Measurements from ENCODE around the gene PRDM16.

Gene PRDM16

DNA sequence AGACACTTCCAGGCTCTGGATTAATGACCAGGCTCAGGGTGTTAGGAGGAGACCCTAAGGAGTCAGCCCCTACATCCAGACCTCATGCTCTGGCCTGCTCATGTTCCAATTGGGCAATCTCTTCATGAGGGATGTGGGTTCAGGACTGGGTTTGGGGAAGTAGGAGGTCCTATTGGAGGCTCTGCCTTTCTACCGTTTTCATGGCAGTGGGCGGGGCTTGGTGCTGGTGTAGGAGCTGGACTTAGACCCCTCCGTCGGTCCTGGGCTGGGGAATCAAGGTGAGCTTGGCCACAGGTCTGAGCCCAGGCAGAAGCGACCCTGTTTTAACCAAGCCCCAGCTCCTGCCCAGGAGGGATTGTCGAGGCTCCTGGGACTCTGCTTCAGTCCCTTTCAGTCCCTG lies 123.4 kb downstream of the PRDM16 start:
- no peak for DNase-seq

GRCh38 chr1:3192825-3193224 lies 123.8 kb downstream of the PRDM16 start:
- DNase-seq = no peak

- DNase-seq = no peak
Observed at GRCh38 chr1:3193811-3194210, 124.8 kb downstream of the PRDM16 start.

- DNase-seq = no peak
Observed at GRCh38 chr1:3194760-3195479, 125.9 kb downstream of the PRDM16 start.

GRCh38 chr1:3195480-3195815 lies 126.4 kb downstream of the PRDM16 start:
- DNase-seq = no peak

GRCh38 chr1:3195966-3196515 lies 127.0 kb downstream of the PRDM16 start:
- DNase-seq = no peak

DNA sequence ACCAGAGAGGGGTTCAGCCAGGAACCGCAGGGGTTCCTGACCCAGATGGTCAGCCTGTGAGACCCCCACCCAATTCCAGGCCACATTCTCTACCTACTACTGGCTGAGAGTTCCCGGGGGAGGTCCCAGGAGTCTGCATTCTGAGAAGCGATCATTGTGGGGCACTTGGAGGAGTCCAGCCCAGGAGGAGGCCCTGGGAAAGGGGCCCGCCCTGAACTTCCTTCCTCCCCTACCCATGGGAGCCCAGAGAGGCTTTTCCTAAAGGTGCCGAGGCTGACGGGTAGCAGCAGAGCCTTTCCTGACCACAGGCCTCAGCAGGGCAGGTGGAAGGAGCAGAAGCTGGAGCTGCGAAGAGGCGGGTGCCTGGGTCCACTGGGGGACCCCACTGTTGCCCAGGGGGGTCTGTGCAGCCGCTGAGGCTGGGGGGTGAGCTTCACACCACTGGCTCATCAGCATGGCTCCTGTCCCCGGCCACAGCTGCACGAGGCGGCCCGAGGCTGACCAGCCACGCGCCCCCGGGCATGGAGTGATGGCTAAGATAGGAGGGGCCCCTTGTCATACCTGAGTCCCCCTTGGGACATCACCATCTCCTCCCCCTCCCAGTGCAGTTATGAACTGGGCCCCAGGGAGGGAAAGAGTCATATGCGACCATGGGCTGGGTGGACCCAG lies 127.7 kb downstream of the PRDM16 start:
- DNase-seq = no peak

DNA sequence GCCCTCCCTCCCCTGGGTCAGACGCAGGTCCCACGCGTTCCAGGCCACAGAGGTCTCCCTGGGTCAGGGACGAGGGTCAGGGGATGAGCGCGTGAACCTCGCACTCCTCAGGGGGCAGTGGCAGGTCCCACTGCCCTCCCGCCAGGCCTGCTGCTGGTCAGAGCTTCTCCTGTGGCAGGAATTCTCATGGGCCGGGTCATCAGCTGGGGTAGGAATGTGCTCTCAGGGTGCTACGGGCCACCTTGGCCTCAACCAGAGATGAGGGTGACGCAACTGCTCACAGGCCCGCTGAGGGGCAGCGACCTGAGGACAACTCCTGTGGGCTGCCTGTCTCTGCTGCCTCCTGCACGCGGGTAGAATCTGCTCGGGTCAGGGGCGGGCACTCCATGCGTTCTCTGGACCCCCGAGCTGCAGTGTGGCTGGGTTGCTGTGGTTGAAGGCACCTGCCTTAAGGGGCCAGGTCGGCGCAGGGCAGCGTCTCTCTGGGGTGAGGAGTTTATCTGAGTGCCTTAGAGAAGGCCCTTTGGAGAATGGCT lies 128.8 kb downstream of the PRDM16 start:
- no peak for DNase-seq

GRCh38 chr1:3198371-3199271 lies 129.6 kb downstream of the PRDM16 start:
- DNase-seq = no peak

DNA sequence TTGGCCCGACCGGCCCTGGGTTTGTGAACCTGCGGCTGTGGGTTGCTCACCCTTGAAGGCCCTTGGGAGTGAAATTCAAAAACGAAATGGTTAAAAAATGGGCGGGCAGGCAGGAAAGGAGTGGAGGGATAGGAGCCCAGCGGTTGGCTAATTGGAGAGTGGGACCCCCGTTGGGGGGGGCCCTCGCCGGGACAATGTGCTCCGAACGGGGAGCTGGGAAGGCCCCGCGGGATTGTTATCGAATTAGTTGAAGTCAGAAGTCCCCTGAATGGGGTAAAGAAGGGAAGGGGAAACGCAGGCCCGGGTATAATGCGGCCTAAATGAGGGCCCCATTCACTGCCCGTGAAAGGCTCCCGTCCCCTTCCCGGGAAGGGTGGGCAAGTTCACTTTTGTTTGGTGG lies 135.7 kb downstream of the PRDM16 start:
- DNase-seq = no peak

DNA sequence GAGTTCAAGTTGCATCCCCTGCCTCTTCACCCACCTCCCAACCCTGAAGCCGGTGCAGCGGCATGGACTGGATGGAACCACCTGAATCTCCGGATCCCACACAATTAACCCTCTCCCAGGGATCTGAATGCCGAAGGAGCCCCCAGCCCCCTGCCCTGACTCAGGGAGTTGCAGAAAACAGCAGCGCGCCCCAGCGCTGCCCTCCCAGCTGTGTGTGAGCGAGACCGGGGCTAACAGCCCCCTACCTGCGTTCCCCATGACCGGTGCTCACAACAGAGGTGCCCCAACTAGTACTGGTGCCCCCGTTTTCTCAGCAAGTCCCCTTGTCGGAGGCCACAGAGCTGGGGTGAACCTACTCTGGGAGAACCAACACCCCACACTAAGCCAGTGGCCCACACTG lies 136.8 kb downstream of the PRDM16 start:
- DNase-seq = no peak

- no peak for DNase-seq
Observed at GRCh38 chr1:3206696-3207095, 137.7 kb downstream of the PRDM16 start.

DNA sequence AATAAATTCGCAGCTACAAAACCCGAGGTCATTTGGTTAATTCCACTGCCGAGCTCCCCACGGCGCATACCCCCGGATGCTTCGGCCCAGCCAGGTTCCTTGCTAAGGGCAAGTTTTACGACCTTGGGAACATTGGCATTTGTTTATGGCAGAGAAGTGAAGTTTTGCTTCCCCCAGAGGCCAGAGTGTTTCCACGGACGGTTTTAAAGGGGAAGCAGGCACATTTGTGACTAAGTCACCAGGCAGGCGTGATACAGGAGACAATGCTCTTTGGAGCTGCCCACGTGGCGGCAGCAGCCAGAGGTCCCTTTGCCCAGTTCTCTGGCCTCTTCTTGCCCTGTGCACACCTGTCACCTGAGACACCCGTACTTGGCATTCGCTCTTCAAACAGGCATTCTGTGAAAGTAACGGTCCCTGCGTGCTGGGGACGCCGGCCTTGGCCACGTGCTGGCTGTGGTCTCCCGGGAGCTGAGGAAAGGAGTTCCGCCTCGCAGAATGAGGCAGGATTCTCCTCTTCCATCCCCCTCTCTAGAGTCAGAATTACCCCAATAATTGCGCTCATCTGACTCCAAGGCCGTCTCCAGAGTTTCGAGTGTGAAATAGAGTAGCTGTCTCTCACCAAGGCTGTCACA lies 138.3 kb downstream of the PRDM16 start:
- no peak for DNase-seq

- no peak for DNase-seq
Observed at GRCh38 chr1:3208819-3209200, 139.8 kb downstream of the PRDM16 start.

- DNase-seq = no peak
Observed at GRCh38 chr1:3209201-3209600, 140.2 kb downstream of the PRDM16 start.

- DNase-seq = no peak
Observed at GRCh38 chr1:3211582-3212375, 142.8 kb downstream of the PRDM16 start.

DNA sequence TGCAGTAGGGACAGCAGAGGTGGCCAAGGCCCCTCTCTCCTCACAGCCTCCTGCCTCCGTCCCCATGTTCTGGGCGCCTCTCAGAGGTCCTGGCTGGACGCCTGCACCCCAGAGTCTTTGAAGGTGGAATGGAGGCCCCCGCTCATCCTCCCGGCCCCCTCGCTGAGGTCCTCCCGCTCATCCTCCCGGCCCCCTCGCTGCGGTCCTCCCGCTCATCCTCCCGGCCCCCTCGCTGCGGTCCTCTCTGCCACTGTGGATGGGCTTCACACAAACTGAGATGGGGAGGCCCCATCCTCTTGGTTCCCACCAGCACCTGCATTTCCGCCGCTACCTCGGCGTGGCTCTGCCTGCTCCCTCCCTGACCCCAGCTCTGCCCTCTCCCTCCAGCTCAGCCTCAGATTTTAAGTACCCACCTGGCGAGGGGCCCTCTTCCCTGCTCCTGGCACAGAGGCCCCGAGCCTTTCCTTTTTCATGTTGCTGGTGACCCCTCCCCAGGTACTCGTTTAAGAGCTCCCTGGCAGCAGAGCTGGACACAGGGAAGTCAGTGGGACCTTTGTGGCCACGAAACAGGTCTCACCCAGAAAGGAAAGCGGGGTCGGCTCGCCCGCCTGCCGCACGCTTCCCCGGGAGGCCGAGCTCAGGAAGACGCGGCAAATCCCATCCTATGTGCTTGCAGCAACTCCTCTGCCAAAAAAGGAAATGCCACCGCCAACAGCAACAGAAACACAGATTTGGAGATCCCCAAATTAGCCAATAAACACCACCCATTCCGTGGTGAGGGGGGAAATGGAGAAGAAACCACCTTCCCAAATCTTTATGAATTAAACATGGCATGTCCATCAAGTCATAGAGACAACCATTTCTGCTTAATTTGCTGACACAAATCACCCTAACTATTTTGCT lies 143.7 kb downstream of the PRDM16 start:
- no peak for DNase-seq

GRCh38 chr1:3213730-3214129 lies 144.7 kb downstream of the PRDM16 start:
- DNase-seq = no peak

DNA sequence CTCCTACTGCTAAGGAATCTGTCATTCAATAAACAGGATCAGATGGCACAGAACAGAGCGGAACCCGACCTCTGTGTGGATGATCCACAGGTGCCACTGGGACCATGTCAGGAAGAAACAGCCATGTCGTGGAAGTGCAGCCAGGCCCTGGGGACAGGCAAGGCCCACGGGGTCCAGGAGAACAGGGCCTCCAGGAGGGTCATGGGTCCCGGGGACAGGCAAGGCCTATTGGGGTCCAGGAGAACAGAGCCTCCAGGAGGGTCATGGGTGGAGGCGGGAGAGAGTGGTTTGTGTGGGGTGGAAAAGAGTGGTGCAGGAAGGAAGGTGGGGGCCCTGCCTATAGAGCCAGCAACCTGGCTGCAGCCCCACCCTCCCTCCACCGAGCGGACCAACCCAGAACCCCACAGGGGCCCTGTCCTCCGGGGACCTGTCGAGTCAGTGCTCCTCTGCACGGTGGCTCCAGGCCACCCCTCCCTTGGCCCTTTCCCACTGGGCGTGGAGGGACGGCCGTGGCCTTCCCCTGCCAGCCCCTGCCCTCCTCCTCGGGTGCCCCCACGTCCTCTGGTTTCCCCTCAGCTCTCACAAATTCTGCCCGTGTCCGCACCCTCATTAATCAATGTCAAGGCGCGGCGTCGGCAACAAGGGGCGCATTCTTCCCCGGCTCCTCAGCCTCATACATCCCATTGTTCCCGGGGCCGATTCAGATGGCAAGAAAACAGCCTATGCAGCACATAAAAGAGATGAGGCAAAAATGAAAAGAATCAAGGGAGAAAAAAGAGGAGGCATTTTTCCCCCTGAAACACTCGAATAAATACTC lies 146.4 kb downstream of the PRDM16 start:
- no peak for DNase-seq

DNA sequence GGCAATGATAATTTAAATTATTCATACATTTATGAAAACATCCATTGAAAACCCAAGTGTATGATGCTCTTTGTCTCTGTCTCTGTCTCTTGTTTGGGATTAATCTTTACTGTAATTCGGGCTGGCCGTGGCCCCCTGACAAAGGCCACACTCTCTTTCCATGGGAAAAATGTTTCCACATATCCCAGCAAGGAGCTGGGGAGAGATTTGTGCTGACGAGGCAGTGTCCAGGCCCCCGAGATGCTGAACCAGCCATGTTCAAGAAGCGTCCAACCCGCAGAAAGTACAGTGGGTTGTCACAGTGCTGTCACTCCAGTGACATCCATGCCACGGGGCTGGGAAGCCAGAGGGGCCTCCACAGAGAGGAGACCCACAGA lies 147.0 kb downstream of the PRDM16 start:
- DNase-seq = no peak
